NCI-H82 (cell line): ENCODE measurements around the gene ZNF300.
"Not testable (repeated sequence)": the region's sequence is repeated elsewhere in the genome, so short reads cannot be mapped to it uniquely, and the experiment has no call there.

Source experiments
- DNase-seq: peaks from one replicate; lab custom pipeline; 2025; lab: John Stamatoyannopoulos, UW

Gene ZNF300

GRCh38 chr5:150904479-150905311 is at the start of gene ZNF300:
ZNF300 (minus strand) TSS chr5:150904980; CDS start chr5:150903155, 1,825 bp downstream.
- DNase-seq, result peak; percentile 93

- no peak for DNase-seq
These were observed 43.8 kb upstream of the ZNF300 start for GRCh38 chr5:150948539-150948938.

- DNase-seq, result no peak
These were observed 41.6 kb upstream of the ZNF300 start for GRCh38 chr5:150946351-150946905.

- DNase-seq, result no peak
These were observed 41.2 kb upstream of the ZNF300 start for GRCh38 chr5:150945947-150946346.

- no peak for DNase-seq
These were observed 40.7 kb upstream of the ZNF300 start for GRCh38 chr5:150945486-150945885.

- no peak for DNase-seq
These were observed 26.7 kb upstream of the ZNF300 start for GRCh38 chr5:150931368-150931965.

GRCh38 chr5:150918613-150919012 is 13.8 kb upstream of the ZNF300 start:
- DNase-seq, result no peak

GRCh38 chr5:150912312-150912814 is 7.6 kb upstream of the ZNF300 start:
- DNase-seq, result no peak

- no peak for DNase-seq
These were observed 518 bp upstream of the ZNF300 start for GRCh38 chr5:150905312-150905683.

- DNase-seq, result no peak
These were observed 3.3 kb downstream of the ZNF300 start for GRCh38 chr5:150901446-150901845.

- no peak for DNase-seq
These were observed 9.1 kb downstream of the ZNF300 start for GRCh38 chr5:150895431-150896428.

- no peak for DNase-seq
These were observed 25.4 kb downstream of the ZNF300 start for GRCh38 chr5:150879358-150879757.

- no peak for DNase-seq
These were observed 42.7 kb downstream of the ZNF300 start for GRCh38 chr5:150862070-150862469.

GRCh38 chr5:150860246-150860821 is 44.4 kb downstream of the ZNF300 start:
- DNase-seq, result no peak

GRCh38 chr5:150856700-150857099 is 48.1 kb downstream of the ZNF300 start:
- not testable (repeated sequence) for DNase-seq

GRCh38 chr5:150853561-150853960 is 51.2 kb downstream of the ZNF300 start:
- DNase-seq, result no peak

GRCh38 chr5:150851039-150851438 is 53.7 kb downstream of the ZNF300 start:
- DNase-seq, result no peak

GRCh38 chr5:150848271-150848670 is 56.5 kb downstream of the ZNF300 start:
- no peak for DNase-seq

GRCh38 chr5:150847334-150847695 is 57.5 kb downstream of the ZNF300 start:
- no peak for DNase-seq

GRCh38 chr5:150846654-150847333 is 58.0 kb downstream of the ZNF300 start:
- DNase-seq, result peak; percentile 85

GRCh38 chr5:150846308-150846653 is 58.5 kb downstream of the ZNF300 start, which contains the start of gene IRGM:
IRGM (plus strand) TSS chr5:150846521; CDS start chr5:150848124, 1,603 bp downstream.
- DNase-seq, result not testable (repeated sequence)
